ENCODE data around the gene TFPI2.
"Not testable (repeated sequence)": the region's sequence is repeated elsewhere in the genome, so short reads cannot be mapped to it uniquely, and the experiment has no call there.

- not testable (repeated sequence) for TF ChIP-seq CTCF (IDR thresholded peaks at IDR 0.05); ZFX (IDR thresholded peaks at IDR 0.05; ENCODE audit: borderline replicate concordance)
Measured at GRCh38 chr7:93911242-93911641, 20.7 kb upstream of the TFPI2 start.
